Measurements from ENCODE around the gene ZMYND11. TPM values are rescaled to one million over a fixed set of nuclear protein-coding genes. Genes with fewer than 3 reads are reported as not detected.

Gene ZMYND11
- total and polyA plus RNA-seq, 12 donors = 26.6 to 95.4 (median 78.6) TPM

DNA sequence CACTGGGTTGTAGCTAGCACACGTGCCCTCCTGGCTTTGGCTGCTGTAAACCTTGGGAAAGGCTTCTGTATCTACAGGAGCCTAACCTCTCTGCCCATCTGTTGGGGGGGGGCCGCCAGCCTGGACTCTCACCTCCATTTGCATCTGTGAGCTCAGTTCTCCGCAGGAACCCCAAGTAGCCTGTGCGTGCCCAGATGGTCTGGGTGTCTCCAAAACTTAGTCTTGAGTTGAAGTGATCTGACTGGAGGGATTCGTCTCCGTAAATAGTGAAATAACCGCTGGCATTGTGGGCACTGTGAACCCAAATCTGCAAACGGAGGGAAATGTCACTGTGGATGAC, 147.9 kb downstream of the ZMYND11 start:
- peaks cover 0 to 100% (median 30%) of the 10 kb centered on the region in 9 donors for H3K36me3 ChIP-seq

DNA sequence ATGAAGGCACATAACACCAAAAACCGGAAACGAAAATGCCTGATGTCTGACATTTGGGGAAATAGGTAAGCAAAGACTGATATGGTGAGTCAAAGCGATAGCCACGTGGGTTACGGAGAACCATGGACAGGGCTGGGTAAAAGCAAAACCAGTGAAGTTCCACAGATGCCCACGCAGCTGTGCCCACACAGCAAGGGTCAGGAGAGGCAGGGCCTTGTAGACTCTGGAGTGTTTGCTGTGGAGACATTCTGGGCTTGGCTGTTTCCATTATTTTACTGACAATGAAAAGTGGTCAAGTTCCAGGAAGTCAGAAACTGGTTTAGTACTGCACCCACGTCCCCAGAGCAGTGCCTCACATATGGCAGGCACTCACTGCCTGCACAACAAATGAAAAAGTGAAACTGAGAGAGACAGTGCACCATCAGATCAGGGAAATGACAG, 148.7 kb downstream of the ZMYND11 start:
- Histone ChIP-seq H3K9me3 (no peaks in the 10 kb centered on the region), H3K27me3 (no peaks in the 10 kb centered on the region), H3K27ac (no peak overlapping the region), H3K4me1 (peaks cover 0 to 8% (median 6%) of the 10 kb centered on the region in 9 donors), H3K4me3 (no peak overlapping the region), H3K36me3 (peaks cover 0 to 100% (median 32%) of the 10 kb centered on the region in 9 donors)
- no peak for DNase-seq
- no peak for ATAC-seq
- TF ChIP-seq, protein P1, sequence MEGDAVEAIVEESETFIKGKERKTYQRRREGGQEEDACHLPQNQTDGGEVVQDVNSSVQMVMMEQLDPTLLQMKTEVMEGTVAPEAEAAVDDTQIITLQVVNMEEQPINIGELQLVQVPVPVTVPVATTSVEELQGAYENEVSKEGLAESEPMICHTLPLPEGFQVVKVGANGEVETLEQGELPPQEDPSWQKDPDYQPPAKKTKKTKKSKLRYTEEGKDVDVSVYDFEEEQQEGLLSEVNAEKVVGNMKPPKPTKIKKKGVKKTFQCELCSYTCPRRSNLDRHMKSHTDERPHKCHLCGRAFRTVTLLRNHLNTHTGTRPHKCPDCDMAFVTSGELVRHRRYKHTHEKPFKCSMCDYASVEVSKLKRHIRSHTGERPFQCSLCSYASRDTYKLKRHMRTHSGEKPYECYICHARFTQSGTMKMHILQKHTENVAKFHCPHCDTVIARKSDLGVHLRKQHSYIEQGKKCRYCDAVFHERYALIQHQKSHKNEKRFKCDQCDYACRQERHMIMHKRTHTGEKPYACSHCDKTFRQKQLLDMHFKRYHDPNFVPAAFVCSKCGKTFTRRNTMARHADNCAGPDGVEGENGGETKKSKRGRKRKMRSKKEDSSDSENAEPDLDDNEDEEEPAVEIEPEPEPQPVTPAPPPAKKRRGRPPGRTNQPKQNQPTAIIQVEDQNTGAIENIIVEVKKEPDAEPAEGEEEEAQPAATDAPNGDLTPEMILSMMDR (IDR thresholded peaks at IDR 0.05) = no peak
- intact Hi-C loops (cut with DNase I) = no loop called here
- WGBS, 2 donors = 93 to 95% methylated on average over 7 of the region's 7 CpGs

More for the DNA sequence above, 147.9 kb downstream of the ZMYND11 start:
- 94% methylated on average over 8 of the region's 8 CpGs for WGBS, 2 donors
- TF ChIP-seq, protein P1 (IDR thresholded peaks at IDR 0.05) = no peak
- Histone ChIP-seq H3K4me3 (no peak overlapping the region), H3K4me1 (peaks cover 0 to 15% (median 8%) of the 10 kb centered on the region in 9 donors), H3K9me3 (no peaks in the 10 kb centered on the region), H3K27ac (no peak overlapping the region), H3K27me3 (no peaks in the 10 kb centered on the region)
- no peak for DNase-seq
- no peak for ATAC-seq
- intact Hi-C loops (cut with DNase I) = no loop called here

- DNase-seq = no peak
- intact Hi-C loops (cut with DNase I) = no loop called here
These were observed 150.0 kb downstream of the ZMYND11 start for GRCh38 chr10:285216-285615.

DNA sequence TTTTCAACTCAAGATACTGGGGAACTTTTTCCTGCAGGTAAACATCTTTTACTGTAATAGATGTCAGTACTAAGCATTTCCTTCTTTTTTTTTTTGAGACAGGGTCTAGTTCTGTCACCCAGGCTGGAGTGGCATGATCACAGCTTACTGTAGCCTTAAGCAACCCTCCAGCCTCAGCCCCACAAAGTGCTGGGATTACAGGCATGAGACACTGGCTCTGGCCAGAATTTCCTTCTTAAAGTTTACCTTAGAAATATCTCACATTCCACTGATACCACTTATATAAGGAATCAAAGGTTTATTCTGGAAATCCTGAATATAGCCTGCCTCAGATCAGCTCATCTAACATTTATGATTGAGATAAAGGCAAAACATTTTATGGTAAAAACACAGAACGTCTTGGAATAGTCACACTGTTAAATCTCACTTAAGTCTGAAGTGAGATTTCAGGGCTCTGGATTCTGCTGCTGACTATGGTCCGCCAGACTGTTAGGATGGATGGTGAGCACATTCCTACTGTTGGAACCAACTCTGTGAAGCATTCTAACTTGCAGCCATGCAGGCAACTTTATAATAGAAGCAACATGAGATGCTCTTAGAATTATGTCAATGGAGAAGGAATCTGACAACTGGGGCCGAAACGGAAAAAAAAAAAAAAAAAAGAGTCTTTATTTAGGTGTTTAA, 151.9 kb downstream of the ZMYND11 start:
- 91 to 96% methylated on average over 4 of the region's 4 CpGs for WGBS, 2 donors
- H3K9me3 ChIP-seq = no peaks in the 10 kb centered on the region
- H3K4me3 ChIP-seq = no peak overlapping the region
- peaks cover 0 to 99% (median 19%) of the 10 kb centered on the region in 9 donors for H3K36me3 ChIP-seq
- TF ChIP-seq, protein P1 (IDR thresholded peaks at IDR 0.05) = no peak
- intact Hi-C loops (cut with DNase I) = no loop called here
- ATAC-seq = no peak
- H3K4me1 ChIP-seq = peaks cover 0 to 5% (median 0%) of the 10 kb centered on the region in 9 donors
- no peak for DNase-seq
- no peak overlapping the region for H3K27ac ChIP-seq
- H3K27me3 ChIP-seq = no peaks in the 10 kb centered on the region

More at GRCh38 chr10:285216-285615, 150.0 kb downstream of the ZMYND11 start:
- H3K27ac ChIP-seq = no peak overlapping the region
- ATAC-seq = peak in 7 of 8 donors; percentile 18 to 68 (median 28)
- H3K36me3 ChIP-seq = peaks cover 0 to 99% (median 30%) of the 10 kb centered on the region in 9 donors
- no peak overlapping the region for H3K4me3 ChIP-seq
- H3K4me1 ChIP-seq = peaks cover 0 to 5% (median 0%) of the 10 kb centered on the region in 9 donors
- WGBS, 2 donors = 71 to 76% methylated on average over 15 of the region's 15 CpGs
- TF ChIP-seq, protein P1 (IDR thresholded peaks at IDR 0.05) = no peak
- no peaks in the 10 kb centered on the region for H3K9me3 ChIP-seq
- H3K27me3 ChIP-seq = no peaks in the 10 kb centered on the region

Measured in heart right ventricle (tissue), 16 donors.